ENCODE measurements around the gene MCEE.
A peak's percentile ranks its signal among the peaks of the same experiment; 100 is the strongest.
"Not testable (repeated sequence)": the region's sequence is repeated elsewhere in the genome, so short reads cannot be mapped to it uniquely, and the experiment has no call there.

MCEE gene

GRCh38 chr2:71101656-71102055 is 28.4 kb downstream of the MCEE start:
- Histone ChIP-seq H3K27me3 (ENCODE audit: insufficient read depth, poor library complexity, severe bottlenecking) (no peaks in the 10 kb centered on the region), H3K4me3 (replicated peaks; ENCODE audit: insufficient read depth, low read length) (no peak overlapping the region), H3K27ac (replicated peaks) (no peak overlapping the region)
- no peak for DNase-seq (ENCODE audit: low read depth in 1 of 2, low spot score in 1 of 2)
- TF ChIP-seq POLR2AphosphoS5 (IDR thresholded peaks at IDR 0.05; ENCODE audit: low read depth): no peak
- no peak for TF ChIP-seq GABPA (IDR thresholded peaks at IDR 0.05; ENCODE audit: low read depth)
- TF ChIP-seq SPI1 (IDR thresholded peaks at IDR 0.05; ENCODE audit: borderline replicate concordance, low read depth): no peak
- no peak for TF ChIP-seq REST (IDR thresholded peaks at IDR 0.05; ENCODE audit: insufficient replicate concordance, low read depth)
- TF ChIP-seq CTCF (IDR thresholded peaks at IDR 0.05; ENCODE audit: insufficient read depth, low read length): no peak

GRCh38 chr2:71100195-71100964 is 29.6 kb downstream of the MCEE start:
- DNase-seq (ENCODE audit: low read depth in 1 of 2, low spot score in 1 of 2): peak; percentile 31 to 63
- no peaks in the 10 kb centered on the region for H3K27me3 ChIP-seq (ENCODE audit: insufficient read depth, poor library complexity, severe bottlenecking)
- no peak overlapping the region for H3K4me3 ChIP-seq (replicated peaks; ENCODE audit: insufficient read depth, low read length)
- TF ChIP-seq SPI1 (IDR thresholded peaks at IDR 0.05; ENCODE audit: borderline replicate concordance, low read depth): no peak
- no peak for TF ChIP-seq REST (IDR thresholded peaks at IDR 0.05; ENCODE audit: insufficient replicate concordance, low read depth)
- peak; percentile 62 for TF ChIP-seq CTCF (IDR thresholded peaks at IDR 0.05; ENCODE audit: insufficient read depth, low read length)
- no peak for TF ChIP-seq POLR2AphosphoS5 (IDR thresholded peaks at IDR 0.05; ENCODE audit: low read depth)
- no peak for TF ChIP-seq GABPA (IDR thresholded peaks at IDR 0.05; ENCODE audit: low read depth)
- H3K27ac ChIP-seq (replicated peaks): no peak overlapping the region

- not testable (repeated sequence) for H3K27me3 ChIP-seq (ENCODE audit: insufficient read depth, poor library complexity, severe bottlenecking); H3K4me3 ChIP-seq (replicated peaks; ENCODE audit: insufficient read depth, low read length); H3K27ac ChIP-seq (replicated peaks); DNase-seq (ENCODE audit: low read depth in 1 of 2, low spot score in 1 of 2)
Observed at GRCh38 chr2:71092491-71093260, 37.4 kb downstream of the MCEE start.

GRCh38 chr2:71091808-71092207 is 38.2 kb downstream of the MCEE start:
- not testable (repeated sequence) for DNase-seq (ENCODE audit: low read depth in 1 of 2, low spot score in 1 of 2); H3K27me3 ChIP-seq (ENCODE audit: insufficient read depth, poor library complexity, severe bottlenecking); H3K4me3 ChIP-seq (replicated peaks; ENCODE audit: insufficient read depth, low read length); H3K27ac ChIP-seq (replicated peaks)

- H3K27me3 ChIP-seq (ENCODE audit: insufficient read depth, poor library complexity, severe bottlenecking); DNase-seq (ENCODE audit: low read depth in 1 of 2, low spot score in 1 of 2); H3K4me3 ChIP-seq (replicated peaks; ENCODE audit: insufficient read depth, low read length); H3K27ac ChIP-seq (replicated peaks): not testable (repeated sequence)
Observed at GRCh38 chr2:71089475-71089874, 40.6 kb downstream of the MCEE start.

- H3K27me3 ChIP-seq (ENCODE audit: insufficient read depth, poor library complexity, severe bottlenecking); DNase-seq (ENCODE audit: low read depth in 1 of 2, low spot score in 1 of 2); H3K27ac ChIP-seq (replicated peaks); H3K4me3 ChIP-seq (replicated peaks; ENCODE audit: insufficient read depth, low read length): not testable (repeated sequence)
Observed at GRCh38 chr2:71085325-71086003, 44.6 kb downstream of the MCEE start.

GRCh38 chr2:71083752-71084312 is 46.2 kb downstream of the MCEE start:
- DNase-seq (ENCODE audit: low read depth in 1 of 2, low spot score in 1 of 2): peak in 1 of 2 experiments; percentile 16
- peak overlapping the region; percentile 12; the same call in 1 of the 2 replicates for H3K4me3 ChIP-seq (replicated peaks; ENCODE audit: insufficient read depth, low read length)
- peak overlapping the region; percentile 26; the same call in 1 of the 2 replicates for H3K27ac ChIP-seq (replicated peaks)
- H3K27me3 ChIP-seq (ENCODE audit: insufficient read depth, poor library complexity, severe bottlenecking): not testable (repeated sequence)
